CD4-positive, alpha-beta T cell treated with Interleukin-15 for 4 hours (primary cell): ENCODE results near the gene TRAF4.

Experiments
- DNase-seq: peaks from one replicate; pipeline ENCODE4 v3.0.0-alpha.2; 2020; ENCODE audit warnings: low spot score

TRAF4 gene

GRCh38 chr17:28743243-28744103, at the start of gene TRAF4:
TSS of gene TRAF4 (plus strand) at chr17:28744011. CDS start at chr17:28744113, 102 bp downstream.
- peak; percentile 62 for DNase-seq

DNA sequence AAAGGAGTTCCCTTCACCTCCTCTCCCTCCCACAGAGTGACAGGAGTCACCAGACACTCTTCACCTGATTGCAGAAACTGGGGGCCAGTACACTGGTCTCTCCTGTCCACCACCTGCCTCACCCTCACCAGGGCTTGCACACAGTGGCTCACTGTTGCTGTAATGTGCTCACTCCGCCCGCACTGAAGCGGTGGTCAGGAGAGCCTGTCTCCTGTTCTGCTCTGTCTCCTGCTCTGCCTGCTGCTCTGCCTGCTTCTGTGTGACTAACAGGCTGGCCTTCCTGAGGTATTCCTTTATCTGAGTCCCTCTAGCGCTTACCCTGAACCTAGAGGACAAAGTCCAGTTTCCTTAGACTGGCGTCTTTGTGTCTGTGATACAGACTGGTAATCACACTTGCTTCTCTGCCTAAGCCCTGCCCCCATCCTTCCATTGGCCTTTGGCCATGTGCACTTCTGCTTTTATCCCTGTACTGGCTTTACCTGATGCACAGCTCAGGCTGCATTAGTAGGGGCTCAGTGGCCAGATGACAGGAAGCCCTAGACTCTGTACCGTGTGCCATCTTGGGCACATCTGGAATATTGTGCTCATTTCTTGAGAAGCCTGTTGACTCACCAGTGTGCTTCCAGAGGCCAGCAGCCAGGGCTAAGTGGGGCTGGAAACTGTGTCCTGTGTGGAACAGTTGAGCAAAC, 45.4 kb upstream of the TRAF4 start:
- DNase-seq, result no peak

GRCh38 chr17:28700278-28700677, 43.5 kb upstream of the TRAF4 start:
- no peak for DNase-seq

- DNase-seq, result no peak
These were observed 42.9 kb upstream of the TRAF4 start for GRCh38 chr17:28700830-28701492.

DNA sequence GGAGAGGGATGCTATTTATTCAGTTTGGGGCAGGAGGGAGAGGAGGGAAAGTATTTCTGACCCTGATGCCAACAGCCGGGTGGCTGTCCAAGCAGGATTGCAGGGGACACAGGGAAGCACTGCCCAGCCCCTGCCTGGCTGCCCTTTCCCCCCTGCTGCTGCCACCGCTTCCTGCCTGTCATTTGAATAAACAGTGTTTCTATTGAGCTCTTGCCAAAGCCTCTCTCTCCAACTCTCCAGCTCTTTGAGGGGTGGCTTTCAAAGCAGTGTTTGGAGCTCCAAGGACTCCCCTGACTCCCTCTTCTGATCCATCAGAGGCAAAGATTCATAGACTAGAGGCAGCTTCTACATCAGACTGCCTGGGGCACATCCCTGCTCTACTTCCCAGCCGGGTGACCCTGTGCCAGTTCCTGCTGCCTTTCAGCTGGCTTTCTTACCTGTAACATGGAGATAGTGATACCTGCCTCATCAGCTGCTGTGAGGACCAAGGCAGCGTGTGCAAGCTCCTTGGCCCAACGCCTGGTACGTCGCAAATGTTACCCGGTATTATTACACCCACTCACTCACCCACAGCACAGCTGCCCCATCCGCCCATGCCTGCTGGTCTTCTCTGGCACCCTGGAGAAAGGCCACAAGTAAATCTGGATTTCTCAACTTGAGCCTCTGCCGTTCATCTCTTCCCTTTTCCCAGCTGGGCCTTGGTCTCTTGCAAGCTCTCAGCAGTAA, 41.6 kb upstream of the TRAF4 start:
- DNase-seq, result no peak

DNA sequence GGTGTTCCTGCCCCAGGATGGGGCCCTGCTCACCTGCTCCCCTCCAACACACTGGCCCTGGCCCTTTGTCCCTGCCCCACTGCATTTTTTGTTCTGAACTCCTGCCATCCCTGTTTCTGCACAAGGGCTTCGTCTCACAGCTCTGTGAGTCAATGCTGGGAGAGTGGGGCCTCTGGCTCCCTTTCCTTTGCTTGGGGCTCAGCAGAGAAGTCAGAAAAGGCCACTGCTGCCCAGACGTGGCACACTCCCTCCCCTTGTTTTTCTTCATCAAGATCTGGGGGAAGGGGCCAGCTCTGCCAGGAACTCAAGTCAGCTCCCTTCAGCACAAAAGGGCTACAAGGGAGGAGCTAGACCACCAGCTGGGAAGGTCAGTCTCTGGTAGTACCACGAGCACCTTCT, 41.1 kb upstream of the TRAF4 start:
- DNase-seq, result no peak

DNA sequence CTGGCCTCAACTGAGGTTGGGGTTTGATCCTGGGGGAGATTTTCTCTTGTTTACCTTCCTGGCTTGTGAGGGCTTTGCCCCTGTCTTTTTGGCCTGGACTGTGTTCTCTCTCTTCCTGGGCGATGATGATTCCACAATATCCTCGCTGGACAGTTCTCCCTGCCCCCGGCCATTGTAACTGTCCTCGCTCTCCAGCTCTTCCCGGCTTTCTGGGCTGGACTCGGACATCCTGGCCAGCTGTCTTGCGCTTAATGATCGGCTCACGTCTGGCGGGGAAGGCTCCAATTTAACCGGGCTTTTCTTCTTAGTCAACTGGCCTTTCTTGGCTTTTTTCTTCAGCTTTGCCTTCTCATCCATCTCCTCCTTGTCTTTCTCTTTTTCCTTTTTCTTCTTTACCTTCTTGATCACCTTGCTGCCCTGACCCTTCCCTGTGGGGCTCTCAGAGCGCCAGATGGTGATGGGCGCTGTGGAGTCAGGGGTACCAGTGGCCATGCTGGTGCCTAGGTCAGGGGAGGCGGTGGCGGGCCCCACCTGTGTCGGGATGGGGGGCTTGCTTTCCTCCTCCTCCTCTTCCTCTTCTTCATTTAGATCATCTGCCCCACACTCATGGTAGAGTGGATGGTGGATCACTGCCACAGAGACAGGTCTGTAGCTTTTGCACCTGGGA, 40.1 kb upstream of the TRAF4 start:
- no peak for DNase-seq

DNA sequence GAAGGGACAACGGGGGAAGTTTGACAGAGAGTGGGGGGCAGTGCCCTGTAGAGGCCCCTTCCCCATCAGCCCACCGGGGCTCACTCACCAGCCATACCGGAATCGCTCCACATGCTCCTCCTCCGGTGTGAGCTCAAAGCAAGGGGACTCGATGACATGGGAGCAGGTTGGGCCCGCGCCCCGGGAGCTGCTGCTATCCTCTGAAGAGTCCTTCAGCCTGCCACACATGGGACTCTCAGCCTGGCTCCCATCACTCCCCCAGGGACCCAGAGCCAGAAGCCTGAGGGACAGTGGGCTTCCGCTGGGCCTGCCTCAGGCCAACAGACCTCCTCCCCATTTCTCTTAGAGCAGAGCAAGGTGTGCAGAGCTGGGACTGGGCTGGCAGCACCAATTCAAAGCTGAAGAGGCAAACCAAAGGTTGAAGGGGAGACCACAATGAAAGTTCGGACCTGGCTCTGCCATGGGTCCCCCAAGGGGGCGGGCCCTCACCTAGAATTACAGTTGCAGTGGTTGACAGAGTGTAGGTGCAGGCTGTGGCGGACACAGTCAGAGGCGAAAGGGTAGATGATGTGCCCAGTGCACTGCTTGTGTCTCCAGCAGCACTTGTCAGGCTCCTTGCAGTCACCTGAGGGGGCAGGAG, 39.5 kb upstream of the TRAF4 start:
- DNase-seq, result no peak

GRCh38 chr17:28705074-28705659, 38.6 kb upstream of the TRAF4 start:
- DNase-seq, result no peak

DNA sequence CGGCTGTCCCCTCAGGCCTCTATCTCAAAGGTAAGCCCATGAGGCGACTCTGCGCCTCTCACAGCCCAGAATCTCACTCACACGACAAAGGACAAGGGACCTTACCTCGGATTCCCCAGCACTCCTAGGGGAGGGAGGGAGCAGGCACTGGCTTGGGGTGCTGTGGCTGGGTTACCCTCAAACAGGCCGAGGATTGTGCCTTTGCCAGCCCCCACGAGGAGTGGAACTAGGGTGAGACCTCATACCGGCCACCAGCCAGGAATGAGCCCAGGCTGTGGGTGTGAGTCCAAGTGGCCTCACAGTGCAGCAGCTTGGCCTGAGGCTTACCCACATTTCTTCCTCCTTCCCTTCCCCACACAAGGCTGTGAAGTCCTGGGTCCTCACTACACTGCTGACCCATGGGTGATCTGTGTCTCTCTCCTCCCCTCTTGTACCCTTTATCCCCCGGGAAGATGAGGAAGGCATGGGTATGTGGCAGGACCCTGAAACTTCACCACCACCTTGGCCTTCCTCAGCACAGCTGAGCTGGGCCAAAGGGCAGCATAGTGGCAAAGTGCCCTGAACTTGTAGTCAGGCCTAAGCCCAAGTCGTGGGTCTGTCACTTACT, 38.0 kb upstream of the TRAF4 start:
- no peak for DNase-seq

DNA sequence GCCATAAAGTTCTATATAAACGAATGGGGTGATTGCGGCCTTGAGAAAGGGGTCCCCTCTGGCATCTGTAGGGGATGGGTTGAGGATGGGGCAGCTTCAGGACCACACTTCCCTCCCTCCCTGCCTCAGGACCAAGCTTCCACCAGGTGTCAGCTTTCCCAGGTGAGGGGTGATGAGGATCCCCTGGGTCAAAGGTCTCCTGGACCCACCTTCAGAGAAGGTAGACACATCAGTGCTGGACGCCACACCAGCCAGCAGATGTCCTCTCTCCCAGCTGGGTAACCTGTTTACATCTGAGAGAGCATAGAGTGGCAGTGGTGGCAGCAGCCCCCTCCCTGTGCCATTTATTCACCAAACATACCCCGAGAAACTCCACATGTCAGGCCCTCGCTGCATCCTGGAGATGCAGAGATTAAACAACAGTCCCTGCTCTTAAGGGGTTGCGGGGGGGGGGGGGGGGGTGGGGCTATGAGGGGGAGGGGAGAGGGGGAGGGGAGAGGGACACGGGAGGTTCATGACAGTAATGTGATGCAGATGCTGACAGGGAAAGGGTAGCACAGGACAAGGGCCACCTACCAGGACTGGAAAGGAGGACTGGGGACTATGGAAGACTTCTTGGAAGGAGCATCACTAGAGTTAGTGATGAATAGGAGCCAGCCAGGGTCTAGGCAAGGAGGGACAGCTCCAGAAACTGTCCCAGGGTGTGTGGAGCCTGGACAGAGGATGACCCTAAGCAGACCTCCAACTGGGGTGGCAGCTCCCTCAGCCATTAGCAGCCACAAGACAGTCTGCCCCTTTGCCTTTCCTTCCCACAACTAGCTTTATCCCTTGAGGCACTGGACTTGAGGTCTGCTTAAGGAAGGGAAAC, 37.1 kb upstream of the TRAF4 start:
- DNase-seq, result no peak

GRCh38 chr17:28707339-28707720, 36.5 kb upstream of the TRAF4 start:
- no peak for DNase-seq

DNA sequence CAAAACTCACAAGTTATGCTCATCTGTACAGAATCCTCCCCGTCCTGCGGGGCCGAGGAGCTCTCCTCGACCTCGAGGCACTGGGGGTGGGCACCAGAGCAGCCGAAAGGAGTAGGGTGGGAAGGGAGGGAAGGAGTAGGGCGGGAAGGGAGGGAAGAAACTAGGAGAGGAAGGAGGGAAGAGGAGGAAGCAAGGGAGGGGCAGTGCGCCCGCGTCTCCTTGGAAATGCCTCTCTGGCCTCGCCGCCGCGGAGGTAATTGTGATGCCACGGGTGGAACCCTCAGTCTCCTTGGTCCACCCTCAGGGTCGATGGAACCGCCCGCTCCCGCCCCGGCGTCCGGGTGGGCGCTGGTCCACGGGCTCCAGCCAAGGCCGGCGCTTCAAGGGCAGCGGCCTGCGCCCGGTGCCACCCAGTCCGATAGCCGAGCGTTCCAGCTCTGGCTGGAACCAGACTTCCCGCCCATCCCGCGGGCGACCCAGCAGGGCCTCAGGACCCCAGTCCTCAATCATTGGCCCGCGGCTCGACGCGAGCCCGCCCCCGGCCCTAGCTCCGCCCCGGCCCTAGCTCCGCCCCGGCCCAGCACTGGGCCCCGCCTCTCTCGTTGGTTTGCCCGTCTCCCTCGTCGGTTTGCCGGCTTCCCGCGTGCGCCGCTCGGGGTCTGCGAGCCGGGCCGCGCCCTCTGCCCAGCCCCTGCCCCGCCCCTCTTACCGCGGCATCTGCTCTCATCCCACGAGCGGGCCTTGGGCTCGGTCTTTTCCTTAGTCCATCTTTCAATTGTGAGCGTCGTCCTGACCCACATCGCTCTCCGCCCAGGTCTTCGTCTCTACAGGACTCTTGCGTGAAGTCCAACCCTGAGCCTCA, 32.7 kb upstream of the TRAF4 start:
- DNase-seq, result peak; percentile 91

GRCh38 chr17:28711723-28712031, 32.1 kb upstream of the TRAF4 start, which contains the start of gene PROCA1:
TSS of gene PROCA1 (minus strand) at chr17:28711888. CDS start at chr17:28711660, 228 bp downstream.
- no peak for DNase-seq

DNA sequence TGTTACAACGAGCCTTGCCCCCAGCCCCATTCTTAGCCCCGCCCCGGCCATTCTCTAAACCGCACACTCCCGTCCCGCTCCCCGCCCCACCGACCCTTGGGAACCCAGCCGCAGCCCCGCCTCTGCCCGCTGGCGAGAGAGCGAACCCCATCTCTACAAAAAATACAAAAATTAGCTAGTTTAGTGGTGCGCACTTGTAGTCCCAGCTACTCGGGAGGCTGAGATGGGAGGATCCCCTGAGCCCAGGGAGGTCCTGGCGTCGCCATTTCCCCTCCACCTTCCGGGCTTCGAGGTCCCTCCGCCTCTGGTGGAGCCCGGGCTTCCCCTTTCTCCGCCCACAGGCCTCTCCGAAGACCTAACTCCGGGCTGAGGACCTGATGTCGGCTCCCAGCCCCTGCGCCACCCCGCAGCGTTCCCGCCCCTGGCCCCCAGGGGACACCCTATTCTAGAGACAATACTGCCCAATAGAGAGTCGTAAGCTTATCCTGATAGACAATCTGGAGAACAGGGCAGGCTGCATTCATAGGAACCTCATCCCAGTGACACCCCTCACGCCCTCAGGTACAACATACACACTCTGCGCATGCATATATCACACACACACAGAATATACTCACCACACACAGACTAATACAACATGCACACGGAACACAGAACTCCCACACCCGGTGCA, 31.6 kb upstream of the TRAF4 start:
- peak; percentile 67 for DNase-seq

DNA sequence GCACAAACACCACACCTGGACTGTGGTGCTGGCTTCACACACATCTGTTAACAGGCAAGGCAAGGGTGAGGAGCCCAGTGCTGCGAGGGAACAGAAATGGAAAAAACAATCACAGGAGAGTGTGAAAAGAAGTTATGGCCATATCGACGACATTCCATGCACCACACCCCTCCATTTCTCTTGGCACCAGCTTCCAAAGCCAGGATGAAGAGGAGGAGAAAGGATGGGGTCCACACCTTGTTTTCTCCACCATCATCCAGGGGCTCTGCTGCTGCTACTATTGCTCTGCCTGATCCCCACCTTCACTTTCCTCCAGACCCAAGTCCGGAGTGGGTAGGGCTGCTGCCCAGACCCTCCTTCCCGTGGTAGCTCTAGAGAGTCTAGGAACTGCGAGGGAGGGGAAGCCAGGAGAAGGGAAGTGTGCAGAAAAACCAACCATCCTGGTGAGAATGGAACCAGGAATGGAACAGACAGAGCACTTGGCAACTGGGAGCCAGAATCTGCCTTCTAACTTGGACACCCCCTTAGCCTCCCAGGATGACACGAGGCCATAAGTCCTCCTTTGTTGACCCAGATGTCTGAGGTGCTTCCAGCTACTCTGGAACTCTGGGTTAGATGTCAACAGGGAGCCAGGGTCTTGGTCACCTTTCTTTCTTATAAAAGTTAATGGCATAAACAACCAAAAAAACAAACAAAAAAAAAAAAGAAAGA, 31.0 kb upstream of the TRAF4 start:
- DNase-seq, result no peak

DNA sequence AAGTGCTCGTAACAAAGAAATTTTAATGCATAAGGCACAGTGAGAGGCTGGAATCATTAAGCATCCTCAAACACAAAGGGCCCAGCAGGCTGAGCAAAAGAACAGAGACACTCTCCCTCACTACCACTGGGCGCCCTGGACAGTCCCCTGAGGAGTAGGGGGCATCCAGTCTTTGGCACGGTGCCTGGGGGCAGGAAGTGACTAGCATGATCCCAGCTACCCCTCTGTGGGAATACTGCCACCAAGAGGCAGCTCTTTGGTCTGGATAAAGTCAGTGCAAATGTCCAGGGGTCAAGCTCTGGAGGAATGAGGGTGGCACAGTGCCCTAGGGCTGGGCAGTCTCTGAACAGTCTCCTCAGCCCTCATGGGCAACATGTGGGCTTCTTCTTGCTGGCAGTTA, 29.5 kb upstream of the TRAF4 start:
- DNase-seq, result no peak
